ENCODE measurements around the gene IL13RA1.
"Not testable (repeated sequence)": the region's sequence is repeated elsewhere in the genome, so short reads cannot be mapped to it uniquely, and the experiment has no call there.

IL13RA1 gene

GRCh38 chrX:118726396-118726795 is 1.0 kb upstream of the IL13RA1 start:
- ChIA-PET CTCF (no interaction called here), POLR2A (ENCODE audit: low non-redundant PET) (no interaction called here)
- TF ChIP-seq CTCF (conservative IDR thresholded peaks at IDR 0.05; ENCODE audit: low read depth): no peak
- H3K27ac ChIP-seq: no peak overlapping the region
- DNase-seq (ENCODE audit: low spot score): no peak

- POLR2A ChIA-PET (ENCODE audit: low non-redundant PET): no interaction called here
- TF ChIP-seq CTCF (conservative IDR thresholded peaks at IDR 0.05; ENCODE audit: low read depth): no peak
- no peak for DNase-seq (ENCODE audit: low spot score)
- H3K27ac ChIP-seq: peak overlapping the region; percentile 77
- CTCF ChIA-PET: interaction anchor here (1.1 kb wide), 1 partner anchor 26 kb away, joined by 3 read pairs; no protein-coding TSS in a partner anchor
These were observed 407 bp downstream of the IL13RA1 start for GRCh38 chrX:118727686-118728339.

GRCh38 chrX:118729042-118729652 is 1.7 kb downstream of the IL13RA1 start:
- TF ChIP-seq CTCF (conservative IDR thresholded peaks at IDR 0.05; ENCODE audit: low read depth): no peak
- CTCF ChIA-PET: interaction anchor here (0.5 kb wide), 1 partner anchor 104 kb away, joined by 3 read pairs; no protein-coding TSS in a partner anchor

GRCh38 chrX:118730500-118731247 is 3.3 kb downstream of the IL13RA1 start:
- no peak for TF ChIP-seq CTCF (conservative IDR thresholded peaks at IDR 0.05; ENCODE audit: low read depth)
- DNase-seq (ENCODE audit: low spot score): no peak
- peak overlapping the region; percentile 63 for H3K27ac ChIP-seq
- POLR2A ChIA-PET (ENCODE audit: low non-redundant PET): interaction anchor here (0.6 kb wide), 1 partner anchor 33 kb away, joined by 5 read pairs; no protein-coding TSS in a partner anchor
- CTCF ChIA-PET: no interaction called here

More at GRCh38 chrX:118729042-118729652, 1.7 kb downstream of the IL13RA1 start:
- POLR2A ChIA-PET (ENCODE audit: low non-redundant PET): no interaction called here
- DNase-seq (ENCODE audit: low spot score): no peak
- H3K27ac ChIP-seq: no peak overlapping the region

- H3K27ac ChIP-seq; POLR2A ChIA-PET (ENCODE audit: low non-redundant PET); CTCF ChIA-PET; DNase-seq (ENCODE audit: low spot score): not testable (repeated sequence)
These were observed 5.1 kb downstream of the IL13RA1 start for GRCh38 chrX:118732551-118732950.

GRCh38 chrX:118734909-118735308 is 7.5 kb downstream of the IL13RA1 start:
- DNase-seq (ENCODE audit: low spot score): no peak
- no peak for TF ChIP-seq CTCF (conservative IDR thresholded peaks at IDR 0.05; ENCODE audit: low read depth)
- ChIA-PET CTCF (no interaction called here), POLR2A (ENCODE audit: low non-redundant PET) (no interaction called here)
- no peak overlapping the region for H3K27ac ChIP-seq

Measured in RWPE1 (cell line).